ENCODE data around the gene COX19. TPM values are rescaled to one million over a fixed set of nuclear protein-coding genes. Genes with fewer than 3 reads are reported as not detected.

COX19 gene
- total and polyA plus RNA-seq, 2 of the 13 experiments (the other 11 are each of a cell fraction or from before 2014, with no cell fraction given) = 11.5 to 21.7 TPM

DNA sequence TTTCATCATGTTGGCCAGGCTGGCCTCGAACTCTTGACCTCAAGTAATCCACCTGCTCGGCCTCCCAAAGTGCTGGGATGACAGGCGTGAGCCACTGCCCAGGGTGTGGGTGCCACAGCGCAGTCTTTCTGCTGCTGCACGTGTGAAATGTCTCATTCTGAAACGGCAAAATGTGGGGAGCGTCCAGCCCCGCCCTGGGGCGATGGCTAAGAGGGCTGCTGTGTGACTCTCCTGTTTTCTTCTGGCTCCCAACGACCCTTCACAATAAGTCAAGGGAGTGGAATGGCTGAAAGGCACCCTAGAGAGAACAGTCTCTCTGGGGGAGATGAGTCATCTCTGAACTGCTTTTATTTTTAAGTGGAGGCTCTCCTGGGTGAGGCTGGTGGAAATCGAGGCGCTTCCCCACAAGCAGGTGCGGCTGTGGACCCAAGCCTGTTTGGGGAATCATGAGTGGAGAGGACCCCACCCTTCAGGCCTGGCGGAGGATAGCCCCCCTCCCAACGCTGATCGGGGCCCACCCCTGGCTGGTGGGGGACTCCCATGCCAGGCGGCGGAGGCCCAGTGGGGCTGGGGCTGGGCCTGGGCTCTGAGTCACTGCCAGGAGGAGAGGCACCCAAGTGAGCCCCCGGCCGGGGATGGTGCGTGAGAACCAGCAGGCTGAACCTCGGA is 38.8 kb downstream of the COX19 start (continued):
- TF ChIP-seq, protein P1, sequence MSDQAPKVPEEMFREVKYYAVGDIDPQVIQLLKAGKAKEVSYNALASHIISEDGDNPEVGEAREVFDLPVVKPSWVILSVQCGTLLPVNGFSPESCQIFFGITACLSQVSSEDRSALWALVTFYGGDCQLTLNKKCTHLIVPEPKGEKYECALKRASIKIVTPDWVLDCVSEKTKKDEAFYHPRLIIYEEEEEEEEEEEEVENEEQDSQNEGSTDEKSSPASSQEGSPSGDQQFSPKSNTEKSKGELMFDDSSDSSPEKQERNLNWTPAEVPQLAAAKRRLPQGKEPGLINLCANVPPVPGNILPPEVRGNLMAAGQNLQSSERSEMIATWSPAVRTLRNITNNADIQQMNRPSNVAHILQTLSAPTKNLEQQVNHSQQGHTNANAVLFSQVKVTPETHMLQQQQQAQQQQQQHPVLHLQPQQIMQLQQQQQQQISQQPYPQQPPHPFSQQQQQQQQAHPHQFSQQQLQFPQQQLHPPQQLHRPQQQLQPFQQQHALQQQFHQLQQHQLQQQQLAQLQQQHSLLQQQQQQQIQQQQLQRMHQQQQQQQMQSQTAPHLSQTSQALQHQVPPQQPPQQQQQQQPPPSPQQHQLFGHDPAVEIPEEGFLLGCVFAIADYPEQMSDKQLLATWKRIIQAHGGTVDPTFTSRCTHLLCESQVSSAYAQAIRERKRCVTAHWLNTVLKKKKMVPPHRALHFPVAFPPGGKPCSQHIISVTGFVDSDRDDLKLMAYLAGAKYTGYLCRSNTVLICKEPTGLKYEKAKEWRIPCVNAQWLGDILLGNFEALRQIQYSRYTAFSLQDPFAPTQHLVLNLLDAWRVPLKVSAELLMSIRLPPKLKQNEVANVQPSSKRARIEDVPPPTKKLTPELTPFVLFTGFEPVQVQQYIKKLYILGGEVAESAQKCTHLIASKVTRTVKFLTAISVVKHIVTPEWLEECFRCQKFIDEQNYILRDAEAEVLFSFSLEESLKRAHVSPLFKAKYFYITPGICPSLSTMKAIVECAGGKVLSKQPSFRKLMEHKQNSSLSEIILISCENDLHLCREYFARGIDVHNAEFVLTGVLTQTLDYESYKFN (CRISPR knock-in tag; conservative IDR thresholded peaks at IDR 0.05) = no peak

DNA sequence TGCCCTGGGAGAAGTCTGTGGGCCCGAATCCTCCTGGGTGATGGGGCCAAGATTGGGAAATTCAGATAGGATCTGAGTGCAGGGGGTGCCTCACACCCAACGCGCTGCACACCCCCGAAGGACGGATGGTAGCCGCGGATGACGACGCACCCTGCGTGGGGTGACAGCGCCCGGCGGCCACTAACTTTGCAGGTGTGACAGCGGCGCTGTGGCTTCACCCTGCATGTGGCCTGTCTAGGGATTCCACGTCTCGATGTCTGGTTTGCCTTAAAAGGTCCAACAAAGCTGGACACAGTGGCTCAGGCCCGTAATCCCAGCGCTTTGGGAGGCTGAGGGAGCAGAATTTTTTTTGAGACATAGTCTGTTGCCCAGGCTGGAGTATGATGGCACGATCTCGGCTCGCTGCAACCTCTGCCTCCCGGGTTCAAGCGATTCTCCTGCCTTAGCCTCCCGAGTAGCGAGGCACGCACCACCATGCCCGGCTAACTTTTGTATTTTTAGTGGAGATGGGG is 39.4 kb downstream of the COX19 start:
- Histone ChIP-seq H2AFZ (ENCODE audit: low read length) (no peak overlapping the region), H3K4me3 (replicated peaks in 1 of 3; ENCODE audit: insufficient read depth in 1 of 3, low read depth in 2 of 3, low read length in 3 of 3) (no peak overlapping the region), H4K20me1 (ENCODE audit: insufficient read depth, low read length) (no peaks in the 10 kb centered on the region), H3K4me1 (ENCODE audit: insufficient read depth, low read length) (peaks cover 19% of the 10 kb centered on the region), H3K4me2 (ENCODE audit: low read depth, low read length) (no peak overlapping the region), H3K27ac (ENCODE audit: extremely low read length, insufficient read depth, low read length) (no peak overlapping the region), H3K79me2 (ENCODE audit: insufficient read depth, low read length) (no peaks in the 10 kb centered on the region), H3K9ac (ENCODE audit: insufficient read depth, low read depth, low read length) (no peak overlapping the region), H3K27me3 (ENCODE audit: control insufficient read depth in 1 of 2, insufficient read depth in 2 of 2, low read length in 2 of 2) (no peaks in the 10 kb centered on the region), H3K9me3 (ENCODE audit: low read length) (no peaks in the 10 kb centered on the region), H3K36me3 (replicated peaks in 1 of 2; ENCODE audit: control insufficient read depth in 1 of 2, insufficient read depth in 2 of 2, low read length in 2 of 2) (no peaks in the 10 kb centered on the region)
- TF ChIP-seq, protein P2, sequence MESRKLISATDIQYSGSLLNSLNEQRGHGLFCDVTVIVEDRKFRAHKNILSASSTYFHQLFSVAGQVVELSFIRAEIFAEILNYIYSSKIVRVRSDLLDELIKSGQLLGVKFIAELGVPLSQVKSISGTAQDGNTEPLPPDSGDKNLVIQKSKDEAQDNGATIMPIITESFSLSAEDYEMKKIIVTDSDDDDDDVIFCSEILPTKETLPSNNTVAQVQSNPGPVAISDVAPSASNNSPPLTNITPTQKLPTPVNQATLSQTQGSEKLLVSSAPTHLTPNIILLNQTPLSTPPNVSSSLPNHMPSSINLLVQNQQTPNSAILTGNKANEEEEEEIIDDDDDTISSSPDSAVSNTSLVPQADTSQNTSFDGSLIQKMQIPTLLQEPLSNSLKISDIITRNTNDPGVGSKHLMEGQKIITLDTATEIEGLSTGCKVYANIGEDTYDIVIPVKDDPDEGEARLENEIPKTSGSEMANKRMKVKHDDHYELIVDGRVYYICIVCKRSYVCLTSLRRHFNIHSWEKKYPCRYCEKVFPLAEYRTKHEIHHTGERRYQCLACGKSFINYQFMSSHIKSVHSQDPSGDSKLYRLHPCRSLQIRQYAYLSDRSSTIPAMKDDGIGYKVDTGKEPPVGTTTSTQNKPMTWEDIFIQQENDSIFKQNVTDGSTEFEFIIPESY (CRISPR knock-in tag; IDR thresholded peaks at IDR 0.05) = no peak
- TF ChIP-seq KMT2A (CRISPR knock-in tag; IDR thresholded peaks at IDR 0.05) = no peak
- no peak for TF ChIP-seq KDM5A (IDR thresholded peaks at IDR 0.05; ENCODE audit: borderline replicate concordance, low read length)
- TF ChIP-seq, protein P3, sequence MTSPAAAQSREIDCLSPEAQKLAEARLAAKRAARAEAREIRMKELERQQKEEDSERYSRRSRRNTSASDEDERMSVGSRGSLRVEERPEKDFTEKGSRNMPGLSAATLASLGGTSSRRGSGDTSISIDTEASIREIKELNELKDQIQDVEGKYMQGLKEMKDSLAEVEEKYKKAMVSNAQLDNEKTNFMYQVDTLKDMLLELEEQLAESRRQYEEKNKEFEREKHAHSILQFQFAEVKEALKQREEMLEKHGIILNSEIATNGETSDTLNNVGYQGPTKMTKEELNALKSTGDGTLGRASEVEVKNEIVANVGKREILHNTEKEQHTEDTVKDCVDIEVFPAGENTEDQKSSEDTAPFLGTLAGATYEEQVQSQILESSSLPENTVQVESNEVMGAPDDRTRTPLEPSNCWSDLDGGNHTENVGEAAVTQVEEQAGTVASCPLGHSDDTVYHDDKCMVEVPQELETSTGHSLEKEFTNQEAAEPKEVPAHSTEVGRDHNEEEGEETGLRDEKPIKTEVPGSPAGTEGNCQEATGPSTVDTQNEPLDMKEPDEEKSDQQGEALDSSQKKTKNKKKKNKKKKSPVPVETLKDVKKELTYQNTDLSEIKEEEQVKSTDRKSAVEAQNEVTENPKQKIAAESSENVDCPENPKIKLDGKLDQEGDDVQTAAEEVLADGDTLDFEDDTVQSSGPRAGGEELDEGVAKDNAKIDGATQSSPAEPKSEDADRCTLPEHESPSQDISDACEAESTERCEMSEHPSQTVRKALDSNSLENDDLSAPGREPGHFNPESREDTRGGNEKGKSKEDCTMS (CRISPR knock-in tag; conservative IDR thresholded peaks at IDR 0.05) = no peak
- no peak for TF ChIP-seq ZNF451 (CRISPR knock-in tag; IDR thresholded peaks at IDR 0.05)
- TF ChIP-seq KDM1A (CRISPR knock-in tag; IDR thresholded peaks at IDR 0.05) = no peak
- TF ChIP-seq ELF4 (CRISPR knock-in tag; IDR thresholded peaks at IDR 0.05; ENCODE audit: borderline replicate concordance) = no peak
- no TSS peak for BruUV-seq (replicated peaks)
- in situ Hi-C loops (cut with HindIII; ENCODE audit: extremely low pct_ligation_motif_present, low pct_unique_long_range_greater_than_20kb) (no loop called here), intact Hi-C loops (cut with micrococcal nuclease; ENCODE audit: unreplicated experiment) (no loop called here)
- no peak for ATAC-seq
- no peak for DNase-seq (ENCODE audit: low spot score)
- no peak for FAIRE-seq
- POLR2A ChIA-PET = no interaction called here
- CTCF ChIA-PET (ENCODE audit: low intra/inter-chr PET ratio, low total read pairs) = no interaction called here
- WGBS (ENCODE audit: low lambda C conversion rate) = 91% methylated on average over 22 of the region's 28 CpGs
